Lung microvascular endothelial cell (primary cell): ENCODE data around the gene SEBOX. TPM values are rescaled to one million over a fixed set of nuclear protein-coding genes. Genes with fewer than 3 reads are reported as not detected.
A peak's percentile ranks its signal among the peaks of the same experiment; 100 is the strongest.

Experiments
- DNase-seq, 2 donors: peaks; one replicate each; pipeline versions ENCODE4 v3.0.0 to v3.0.0-alpha.2; 2010; ENCODE audit warnings: low read depth in 2 of 2
- total RNA-seq: library from RNA; depleted of rRNA; stranded (reverse); fragments of >200 nt; gene quantifications from 2 replicates; pipeline ENCODE4 v1.2.1, GENCODE V29; 2014

Gene SEBOX
- total RNA-seq, 1 donor from 2014 or later = not detected

DNA sequence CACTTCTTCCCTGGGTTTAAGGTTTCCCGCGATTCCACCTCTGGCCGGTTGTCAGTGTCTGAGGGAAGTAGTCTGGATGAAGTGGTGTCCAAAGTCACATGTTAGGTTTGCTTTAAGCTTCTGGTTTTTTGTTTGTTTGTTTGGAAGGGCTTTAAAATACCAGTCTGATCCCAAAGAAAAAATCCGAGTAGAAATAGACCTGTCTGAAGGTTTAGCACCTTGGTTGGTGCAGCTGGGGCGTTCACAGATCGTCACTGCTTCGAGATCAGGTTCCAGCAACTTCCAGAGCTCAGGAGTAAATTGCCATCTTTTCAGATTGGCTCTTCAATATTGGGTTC is 45.4 kb downstream of the SEBOX start:
- no peak for DNase-seq

DNA sequence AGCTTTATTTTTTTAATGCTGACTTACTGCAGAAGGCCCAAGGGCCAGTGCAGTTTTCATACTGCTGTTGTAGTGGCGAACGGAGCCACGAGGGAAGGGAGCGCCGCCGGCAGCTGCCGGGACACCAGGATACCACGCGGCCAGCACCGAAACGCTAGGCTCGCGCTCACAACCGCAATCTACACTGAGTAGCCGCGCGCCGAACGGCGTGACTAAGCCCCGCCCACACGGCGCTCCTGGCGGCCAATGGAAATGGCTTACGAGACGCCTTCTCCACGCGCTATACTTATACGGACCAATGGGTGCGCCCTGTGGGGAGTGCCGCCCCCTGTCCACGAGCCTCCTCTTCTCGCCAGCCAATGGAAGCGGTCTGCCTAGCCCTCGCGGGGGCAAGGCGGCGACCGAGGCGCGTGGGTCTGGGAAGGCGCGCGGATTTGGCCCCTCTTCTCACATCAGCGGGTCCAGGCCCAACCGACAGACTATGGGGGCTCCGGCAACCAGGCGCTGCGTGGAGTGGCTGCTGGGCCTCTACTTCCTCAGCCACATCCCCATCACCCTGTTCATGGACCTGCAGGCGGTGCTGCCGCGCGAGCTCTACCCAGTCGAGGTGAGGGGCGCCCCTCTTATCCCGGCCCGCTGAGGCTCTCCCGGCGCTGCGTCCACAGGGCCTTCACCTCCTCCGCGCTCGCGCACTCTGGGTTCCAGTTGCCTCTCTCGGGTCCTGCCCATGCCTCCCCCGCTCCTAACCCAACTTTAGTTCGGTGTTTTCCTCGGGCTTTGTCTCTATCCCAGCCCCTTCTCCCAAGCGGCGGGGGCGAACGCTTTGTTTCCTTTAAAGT is 46.0 kb downstream of the SEBOX start, which contains the start of gene TMEM97:
TMEM97 (plus strand) TSS at position 442 of the 839 bp plus-strand sequence; CDS start at position 482, 40 bp downstream.
- DNase-seq = peak; percentile 98

DNA sequence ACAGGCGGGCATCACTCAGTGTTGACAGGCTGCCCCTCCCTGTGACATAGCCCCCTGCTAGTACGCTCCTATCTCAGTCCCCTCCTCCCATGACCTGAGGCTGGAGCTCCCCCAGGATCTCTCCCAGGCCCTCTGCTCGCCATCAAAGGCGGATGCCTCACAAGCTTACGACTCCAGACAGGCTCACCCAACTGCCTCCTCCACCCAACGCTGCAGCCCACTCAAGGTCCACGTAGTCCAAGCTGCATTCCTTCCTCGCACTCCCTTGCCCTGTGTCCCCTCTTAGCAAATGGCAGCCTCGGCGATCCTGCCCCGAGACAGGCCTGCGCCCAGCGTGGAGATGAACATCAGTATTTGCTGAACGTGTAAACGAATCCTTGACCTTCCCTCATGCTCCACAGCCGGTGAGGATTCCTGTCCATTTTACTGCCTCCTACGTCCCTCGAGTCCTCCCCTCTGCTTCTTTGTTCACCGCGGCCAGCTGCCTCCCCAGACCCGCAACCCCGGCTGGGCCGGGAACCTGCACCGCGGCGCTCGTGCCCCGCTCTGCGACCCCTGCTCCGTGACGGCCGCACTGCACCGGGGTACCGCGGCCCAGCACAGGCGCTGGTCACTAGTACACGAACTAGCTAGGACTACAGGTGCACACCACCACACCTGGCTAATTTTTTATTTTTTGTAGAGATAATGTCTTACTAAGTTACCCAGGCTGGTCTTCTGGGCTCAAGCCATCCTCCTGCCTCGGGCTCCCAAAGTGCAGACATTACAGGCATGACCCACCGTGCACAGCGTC is 46.8 kb downstream of the SEBOX start:
- DNase-seq = no peak

DNA sequence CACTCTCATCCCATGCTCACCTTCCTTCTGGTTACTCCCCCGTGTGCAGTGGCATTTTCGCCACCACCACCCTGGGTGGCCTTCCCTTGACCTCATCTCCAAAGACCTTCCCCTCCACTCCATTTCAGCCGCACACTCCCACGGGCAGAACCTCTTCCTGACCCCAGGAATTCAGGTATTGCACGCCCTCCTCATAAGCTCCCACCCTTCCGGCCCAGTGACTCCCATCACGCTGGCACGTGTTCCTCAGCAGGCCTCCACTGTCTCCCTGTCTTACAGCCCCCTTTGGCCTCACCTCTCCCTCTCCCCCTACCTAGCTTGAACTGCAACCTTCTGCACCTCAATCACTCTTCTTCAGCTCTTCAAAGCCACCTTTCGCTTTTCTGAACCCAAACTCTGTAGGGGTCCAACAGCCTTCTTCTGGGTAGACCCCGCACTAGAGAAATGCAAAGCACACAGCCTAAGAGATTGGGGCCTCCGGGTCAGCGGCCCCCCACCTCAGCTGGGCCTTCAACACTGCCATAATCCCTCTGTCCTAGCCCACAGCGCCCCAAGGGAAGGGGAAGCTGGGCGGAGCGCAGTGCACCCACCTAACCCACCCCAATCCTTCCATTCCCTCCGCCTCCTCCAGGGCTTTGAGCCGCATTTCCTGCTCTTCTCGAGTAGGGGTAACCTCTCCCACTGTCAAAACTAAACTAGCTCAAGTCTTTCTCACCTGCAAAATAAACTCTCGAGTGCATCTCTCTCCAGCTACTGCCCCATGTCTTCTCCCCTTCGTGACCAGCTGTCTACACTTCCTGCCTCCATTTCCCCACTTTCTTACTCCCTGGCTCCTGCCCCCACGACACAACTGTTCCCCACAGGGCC is 47.7 kb downstream of the SEBOX start:
- DNase-seq = no peak

DNA sequence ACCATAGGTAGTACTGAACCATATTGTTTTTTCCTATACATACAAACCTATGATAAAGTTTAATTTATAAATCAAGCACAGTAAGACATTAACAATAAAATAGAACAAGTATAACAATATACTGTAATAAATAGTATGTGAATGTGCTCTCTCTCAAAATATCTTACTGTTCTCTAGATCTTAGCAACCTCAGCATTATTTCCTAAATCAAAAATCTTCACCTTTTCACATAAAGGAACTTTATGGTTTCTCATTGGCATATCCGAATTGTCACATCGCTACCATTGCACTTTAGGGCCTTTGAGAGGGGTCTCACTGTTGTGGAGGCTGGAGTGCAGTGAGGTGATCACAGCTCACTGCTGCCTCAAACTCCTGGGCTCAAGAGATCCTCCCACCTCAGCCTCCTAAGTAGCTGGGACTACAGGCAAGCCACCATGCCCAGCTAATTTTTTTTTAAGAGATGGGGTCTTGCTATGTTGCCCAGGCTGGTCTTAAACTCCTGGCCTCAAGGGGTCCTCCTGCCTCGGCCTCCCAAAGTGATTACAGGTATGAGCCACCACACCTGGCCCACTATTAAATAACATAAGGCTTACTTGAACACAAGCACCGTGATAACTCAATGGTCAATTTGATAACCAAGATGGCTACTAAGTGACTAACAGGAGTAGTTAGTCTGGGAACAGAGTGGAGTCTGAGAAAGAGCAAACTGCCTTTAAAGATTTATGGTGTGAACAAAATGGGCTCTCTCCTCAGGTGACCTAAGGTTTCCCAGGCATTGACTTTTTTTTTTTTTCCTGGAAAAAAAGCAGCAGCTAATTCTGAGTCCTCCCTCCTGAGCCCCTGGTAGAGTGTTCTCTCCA is 48.9 kb downstream of the SEBOX start:
- no peak for DNase-seq

DNA sequence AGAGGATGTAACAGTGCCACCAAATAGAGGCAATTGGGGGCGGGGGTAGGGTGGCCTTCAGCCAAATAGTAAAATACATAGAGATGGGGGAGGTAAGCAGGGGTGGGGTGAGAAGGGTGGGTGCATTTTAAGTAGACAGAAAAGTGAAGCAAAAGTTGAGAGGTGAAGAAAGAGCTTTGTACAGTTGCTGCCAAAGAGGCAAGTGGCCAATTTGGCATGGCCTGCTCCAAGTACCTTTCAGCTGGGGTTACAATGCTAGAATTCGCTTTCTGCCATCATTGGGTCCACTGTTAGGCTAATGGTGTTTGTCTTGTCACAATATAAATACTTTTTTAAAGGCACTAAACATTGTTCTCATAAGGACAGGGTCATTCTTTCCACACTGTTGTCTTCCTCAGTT is 51.2 kb downstream of the SEBOX start:
- DNase-seq = no peak

Other genes with a start within 250 kb of the SEBOX start
- 10.3 and 26.4 TPM in 2 replicates for gene TMEM97, start 46.0 kb downstream of the SEBOX start, total RNA-seq
- 42.3 and 43.3 TPM in 2 replicates for gene IFT20, start 29.7 kb downstream of the SEBOX start, total RNA-seq
- 70.6 and 98.0 TPM in 2 replicates for gene TNFAIP1, start 29.4 kb downstream of the SEBOX start, total RNA-seq
- gene POLDIP2, start 7.7 kb downstream of the SEBOX start, total RNA-seq = 50.8 and 55.6 TPM in 2 replicates
- under 0.01 TPM in 2 replicates for gene VTN, start 5.1 kb upstream of the SEBOX start, total RNA-seq
- gene SARM1, start 6.5 kb upstream of the SEBOX start, total RNA-seq = 1.5 and 2.4 TPM in 2 replicates
- gene SLC46A1, start 41.0 kb upstream of the SEBOX start, total RNA-seq = 0.44 and 0.60 TPM in 2 replicates
- gene SLC13A2, start 108.4 kb upstream of the SEBOX start, total RNA-seq = not detected in 2 replicates
- not detected in 2 replicates for gene FOXN1, start 141.1 kb upstream of the SEBOX start, total RNA-seq
- 21.1 and 26.4 TPM in 2 replicates for gene UNC119, start 187.4 kb upstream of the SEBOX start, total RNA-seq
- gene PIGS, start 206.3 kb upstream of the SEBOX start, total RNA-seq = 43.8 and 47.4 TPM in 2 replicates
- gene ALDOC, start 211.7 kb upstream of the SEBOX start, total RNA-seq = 26.2 and 32.7 TPM in 2 replicates
- 6.2 and 12.4 TPM in 2 replicates for gene SPAG5, start 233.8 kb upstream of the SEBOX start, total RNA-seq
- gene RSKR, start 249.0 kb upstream of the SEBOX start, total RNA-seq = 2.2 and 3.2 TPM in 2 replicates